Medulla oblongata (tissue), 1 donor: Measurements from ENCODE around the gene FGFBP3.

ENCODE experiments used
- DNase-seq: peaks from one replicate; pipeline ENCODE4 v3.0.0-alpha.2; 2015; ENCODE audit errors: extremely low spot score

FGFBP3 gene, protein sequence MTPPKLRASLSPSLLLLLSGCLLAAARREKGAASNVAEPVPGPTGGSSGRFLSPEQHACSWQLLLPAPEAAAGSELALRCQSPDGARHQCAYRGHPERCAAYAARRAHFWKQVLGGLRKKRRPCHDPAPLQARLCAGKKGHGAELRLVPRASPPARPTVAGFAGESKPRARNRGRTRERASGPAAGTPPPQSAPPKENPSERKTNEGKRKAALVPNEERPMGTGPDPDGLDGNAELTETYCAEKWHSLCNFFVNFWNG

GRCh38 chr10:91909117-91909677 lies at the start of gene FGFBP3:
TSS of gene FGFBP3 (minus strand) at chr10:91909486. CDS start at chr10:91908969, 517 bp downstream.
- DNase-seq, result peak; percentile 63

DNA sequence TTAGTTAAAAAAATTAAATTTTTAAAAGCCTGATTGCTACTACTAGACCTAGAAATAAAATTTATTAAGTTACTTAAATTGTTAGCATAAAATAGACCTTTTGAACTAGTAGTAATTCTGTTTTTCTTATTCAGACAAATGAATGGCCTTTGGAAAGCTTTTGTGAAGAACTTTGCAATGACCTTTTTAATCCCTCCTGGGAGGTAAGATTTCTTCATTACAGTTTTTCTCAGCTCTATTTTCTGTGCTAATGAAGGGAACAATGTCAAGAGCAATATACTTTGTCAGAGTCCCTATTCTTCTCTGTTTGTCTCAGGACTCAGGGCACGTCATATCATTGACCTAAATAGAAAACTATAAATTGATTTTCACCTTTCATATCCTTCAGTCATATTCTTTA lies 47.8 kb upstream of the FGFBP3 start:
- no peak for DNase-seq

DNA sequence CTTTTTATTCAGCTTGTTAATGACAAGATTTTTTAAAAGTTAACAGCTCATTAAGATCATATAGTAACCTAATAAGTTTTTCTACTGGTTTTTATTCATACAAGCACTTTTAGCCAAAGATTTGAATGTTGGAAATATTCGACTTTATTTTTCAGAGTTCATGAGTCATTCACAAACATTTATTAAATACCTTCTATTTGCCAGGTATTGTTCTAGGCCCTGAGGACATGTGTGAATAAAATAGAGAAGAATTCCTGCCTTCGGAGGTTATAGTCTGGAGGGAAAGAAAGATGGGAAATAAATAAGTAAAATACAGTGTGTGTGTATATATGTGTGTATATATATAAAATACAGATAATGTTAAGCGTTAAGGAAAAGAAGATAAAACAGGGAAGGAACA lies 45.8 kb upstream of the FGFBP3 start:
- DNase-seq, result no peak

DNA sequence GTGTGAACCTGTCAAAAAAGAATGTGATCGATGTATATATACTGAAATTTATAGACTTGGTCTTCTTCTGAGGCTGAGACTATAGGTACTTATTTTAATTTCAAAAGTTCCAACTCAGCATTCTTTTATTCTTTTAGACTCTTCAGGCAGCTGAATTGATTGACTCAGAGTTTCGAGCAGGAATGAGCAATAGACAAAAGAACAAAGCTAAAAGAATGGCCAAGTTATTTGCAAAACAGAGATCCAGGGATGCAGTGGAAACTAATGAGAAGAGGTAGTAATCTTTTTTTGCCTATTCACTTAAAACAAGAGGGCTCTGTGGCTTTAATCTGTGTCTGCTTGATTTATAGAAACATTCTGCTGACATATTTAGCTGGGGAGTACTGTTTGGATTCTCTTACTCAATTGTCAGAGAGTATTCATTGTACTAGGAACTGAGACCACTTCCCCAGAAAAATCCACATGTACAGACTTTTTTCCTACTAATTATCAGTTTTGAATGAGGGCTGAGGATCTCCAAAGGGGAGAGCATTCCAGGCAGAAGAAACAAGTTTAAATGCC lies 44.4 kb upstream of the FGFBP3 start:
- DNase-seq, result no peak

- DNase-seq, result no peak
Observed at GRCh38 chr10:91944880-91945630, 35.8 kb upstream of the FGFBP3 start.

GRCh38 chr10:91941426-91941825 lies 32.1 kb upstream of the FGFBP3 start:
- no peak for DNase-seq

DNA sequence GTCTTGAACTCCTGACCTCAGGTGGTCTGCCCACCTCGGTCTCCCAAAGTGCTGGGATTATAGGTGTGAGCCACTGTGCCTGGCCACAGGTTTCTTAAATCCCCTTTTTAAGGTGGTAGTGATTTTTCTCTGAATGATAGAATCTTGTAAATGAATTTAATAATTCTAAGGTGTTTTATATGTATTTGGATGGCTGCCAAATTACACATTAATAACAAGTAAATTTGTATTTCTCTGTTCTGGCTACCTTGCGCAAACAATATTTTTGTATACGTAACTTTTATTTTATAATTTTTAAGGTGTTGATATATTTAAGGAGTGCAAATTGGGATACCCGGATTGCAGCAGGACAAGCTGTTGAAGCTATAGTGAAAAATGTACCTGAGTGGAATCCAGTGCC lies 30.4 kb upstream of the FGFBP3 start:
- no peak for DNase-seq

- no peak for DNase-seq
Observed at GRCh38 chr10:91935886-91936285, 26.6 kb upstream of the FGFBP3 start.

DNA sequence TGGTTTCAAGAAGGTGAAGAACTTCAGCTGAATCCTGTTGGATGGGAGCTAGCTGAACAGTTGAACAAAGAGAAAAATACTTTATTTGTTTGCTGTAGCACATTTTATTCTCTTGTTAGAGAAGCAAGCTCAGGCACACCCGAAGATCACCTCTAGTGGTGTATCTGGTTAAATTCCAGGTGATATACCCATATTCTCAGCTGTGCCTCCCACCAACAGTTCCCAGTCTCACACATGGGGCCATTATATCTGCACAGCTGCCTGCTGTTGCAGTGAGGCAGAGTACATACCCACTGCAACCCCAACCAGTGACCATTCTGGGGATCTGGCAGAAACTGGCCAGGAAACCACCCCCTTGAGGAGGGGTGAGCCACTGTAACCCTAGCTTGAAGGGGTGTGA lies 23.5 kb upstream of the FGFBP3 start:
- no peak for DNase-seq

GRCh38 chr10:91931526-91932190 lies 22.4 kb upstream of the FGFBP3 start:
- DNase-seq, result no peak

DNA sequence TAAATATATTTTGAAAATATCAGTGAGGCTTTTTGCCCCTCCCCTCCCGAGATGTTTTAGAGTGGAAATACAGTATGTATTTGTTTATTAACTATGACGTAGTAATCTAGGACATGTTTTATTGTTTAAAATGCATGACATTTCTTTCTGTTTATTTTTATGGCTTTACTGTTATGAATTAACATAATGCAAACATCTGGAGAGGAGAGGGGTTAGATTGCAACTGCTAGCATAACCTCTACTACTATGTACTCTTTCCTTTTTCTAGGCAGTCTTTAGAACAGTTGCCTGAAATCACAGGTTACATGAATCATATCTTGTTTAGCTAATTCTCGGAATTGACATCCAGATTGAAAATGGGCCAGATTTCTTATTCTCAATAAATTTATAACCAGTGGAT lies 21.7 kb upstream of the FGFBP3 start:
- no peak for DNase-seq

- no peak for DNase-seq
Observed at GRCh38 chr10:91925022-91925320, 15.7 kb upstream of the FGFBP3 start.

- DNase-seq, result peak; percentile 38
Observed at GRCh38 chr10:91924212-91925021, 15.1 kb upstream of the FGFBP3 start.

DNA sequence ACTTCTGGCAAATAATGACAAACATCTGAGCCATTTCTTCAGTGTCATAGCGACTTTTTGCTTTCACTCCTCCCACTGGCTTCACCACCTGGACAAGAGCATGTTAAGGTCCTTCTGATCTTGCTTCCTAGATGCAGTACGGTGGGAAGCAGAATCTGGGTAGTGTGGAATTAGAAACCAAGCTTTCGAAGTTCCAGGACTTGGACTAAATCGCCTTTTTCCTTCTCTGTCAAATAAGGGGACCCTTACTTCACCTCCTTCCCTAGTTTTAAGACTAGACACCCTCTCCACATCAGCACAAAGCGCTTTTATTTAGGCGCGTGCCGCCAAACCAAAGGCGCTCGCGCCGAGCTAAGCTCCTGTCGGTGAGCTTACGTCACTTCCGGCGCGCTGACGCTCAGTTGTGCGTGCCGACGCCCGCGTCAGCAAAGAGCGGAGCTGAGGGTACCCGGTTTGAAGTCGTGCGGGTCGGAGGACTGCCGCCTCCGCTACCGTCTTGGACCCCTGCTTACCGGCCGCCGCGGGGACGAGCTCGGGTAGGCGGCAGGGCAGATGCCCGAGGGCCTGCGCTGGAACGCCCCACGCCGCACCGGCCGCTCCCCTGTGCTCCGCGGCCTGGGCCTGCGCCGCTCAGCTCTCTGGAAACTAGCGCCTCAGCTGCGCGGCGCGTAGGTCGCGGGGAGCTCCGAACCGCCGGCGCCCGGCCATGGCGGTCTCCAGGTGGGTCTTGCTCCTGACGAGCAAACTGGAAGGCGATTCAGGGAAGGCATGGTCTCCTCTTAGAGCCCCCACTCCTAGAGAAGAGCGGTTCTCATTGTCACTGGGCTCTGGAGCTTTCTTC lies 14.3 kb upstream of the FGFBP3 start, which contains the start of gene BTAF1:
Gene BTAF1, plus strand, starts transcription at position 400 of the 841 bp plus-strand sequence. Its CDS starts 307 bp downstream, at position 707.
- peak; percentile 96 for DNase-seq

DNA sequence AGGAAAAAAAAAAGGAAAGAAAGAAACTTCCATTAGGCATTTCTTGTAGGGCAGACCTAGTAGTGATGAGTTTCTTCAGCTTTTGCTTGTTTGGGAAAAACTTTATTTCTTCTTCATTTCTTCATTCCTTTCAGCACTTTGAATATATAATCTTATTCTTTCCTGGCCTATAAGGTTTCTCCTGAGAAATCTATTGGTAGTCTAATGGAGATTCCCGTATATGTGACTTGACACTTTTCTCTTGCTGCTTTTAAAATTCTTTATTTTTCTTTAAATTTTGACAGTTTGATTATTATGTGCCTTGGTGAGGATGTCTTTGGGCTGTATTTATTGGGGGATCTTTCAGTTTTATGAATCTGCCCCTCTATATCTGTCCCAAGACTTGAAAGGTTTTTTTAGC lies 10.4 kb upstream of the FGFBP3 start:
- no peak for DNase-seq

DNA sequence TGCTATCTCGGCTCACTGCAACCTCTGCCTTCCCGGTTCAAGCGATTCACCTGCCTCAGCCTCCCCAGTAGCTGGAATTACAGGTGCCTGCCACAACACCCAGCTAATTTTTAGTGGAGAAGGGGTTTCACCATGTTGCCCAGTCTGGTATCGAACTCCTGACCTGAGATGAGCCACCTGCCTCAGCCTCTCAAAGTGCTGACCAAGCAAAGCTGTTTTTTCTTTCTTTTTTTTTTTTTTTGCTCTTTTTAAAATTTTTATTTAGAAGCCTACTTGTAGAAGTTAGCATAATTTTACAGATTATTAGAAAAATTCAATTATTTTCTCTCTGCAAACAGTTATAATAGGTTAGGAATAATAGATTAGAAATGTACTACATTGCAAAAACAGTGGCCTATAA lies 1.2 kb upstream of the FGFBP3 start:
- DNase-seq, result no peak

GRCh38 chr10:91908337-91909116 lies 759 bp downstream of the FGFBP3 start:
- DNase-seq, result peak; percentile 80

DNA sequence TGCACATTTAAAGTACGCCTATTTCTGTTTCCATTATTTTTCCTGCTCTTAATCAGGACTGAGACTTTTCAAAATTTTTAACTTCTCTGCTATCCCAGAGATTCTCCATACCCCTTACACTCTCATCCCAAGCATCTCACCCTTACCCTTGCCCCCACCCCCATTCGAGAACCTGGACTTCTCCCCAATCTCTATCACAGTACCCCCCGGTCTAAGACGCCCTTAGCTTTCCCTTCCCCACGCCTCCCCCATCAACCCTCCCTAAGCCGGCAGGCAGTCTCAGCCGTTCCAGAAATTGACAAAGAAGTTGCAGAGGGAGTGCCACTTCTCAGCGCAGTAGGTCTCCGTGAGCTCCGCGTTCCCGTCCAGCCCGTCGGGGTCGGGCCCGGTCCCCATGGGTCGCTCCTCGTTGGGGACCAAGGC lies 1.4 kb downstream of the FGFBP3 start:
- DNase-seq, result no peak

GRCh38 chr10:91907033-91907594 lies 2.2 kb downstream of the FGFBP3 start:
- DNase-seq, result no peak
